ENCODE data around the gene TMBIM1.

TMBIM1 gene, protein sequence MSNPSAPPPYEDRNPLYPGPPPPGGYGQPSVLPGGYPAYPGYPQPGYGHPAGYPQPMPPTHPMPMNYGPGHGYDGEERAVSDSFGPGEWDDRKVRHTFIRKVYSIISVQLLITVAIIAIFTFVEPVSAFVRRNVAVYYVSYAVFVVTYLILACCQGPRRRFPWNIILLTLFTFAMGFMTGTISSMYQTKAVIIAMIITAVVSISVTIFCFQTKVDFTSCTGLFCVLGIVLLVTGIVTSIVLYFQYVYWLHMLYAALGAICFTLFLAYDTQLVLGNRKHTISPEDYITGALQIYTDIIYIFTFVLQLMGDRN

DNA sequence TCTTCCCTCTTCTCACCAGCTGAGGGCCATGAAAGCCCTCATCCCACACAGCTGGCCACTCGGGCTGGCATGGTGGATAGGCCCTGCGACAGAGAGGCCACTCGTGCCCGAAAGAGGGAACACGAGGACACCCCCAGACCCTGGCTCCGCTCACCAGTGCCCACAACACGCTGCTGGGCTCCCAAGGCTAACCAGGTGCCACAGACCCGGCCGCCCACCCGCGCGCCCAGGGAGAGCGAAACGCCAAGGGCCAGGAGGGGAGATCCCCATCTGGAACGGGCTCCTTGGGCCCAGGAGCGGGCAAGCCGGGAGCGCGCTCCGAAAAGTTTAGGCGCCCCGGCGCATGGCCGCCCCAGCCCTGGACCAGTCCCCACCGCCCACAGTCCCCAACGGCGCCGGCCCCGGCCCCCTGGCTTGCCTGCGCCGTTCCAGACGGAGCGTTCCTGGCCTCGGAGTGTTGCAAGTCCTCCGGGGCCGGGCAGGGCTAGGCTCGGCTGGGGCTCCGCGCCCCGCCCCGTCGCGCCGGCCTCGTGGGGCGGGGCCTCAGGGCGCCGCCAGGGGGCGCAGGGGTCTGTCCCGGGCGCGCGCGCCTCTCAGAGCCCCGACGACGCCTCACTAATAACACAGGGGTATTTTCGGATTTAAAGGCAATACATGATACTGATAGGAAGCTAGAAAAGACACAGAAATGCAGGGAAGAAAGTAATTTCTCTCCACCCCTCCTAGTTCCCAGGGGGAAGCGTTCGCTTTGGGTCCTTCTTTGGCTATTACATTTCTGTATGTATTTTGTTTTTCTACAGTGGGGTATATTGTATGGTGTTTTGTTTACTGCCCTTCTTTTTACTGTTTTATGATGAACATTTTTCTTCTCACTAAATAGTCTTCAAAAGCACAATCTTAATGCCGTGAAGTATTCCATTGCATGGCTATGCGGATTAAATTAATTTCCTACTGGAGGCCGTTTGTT, at the start of gene TMBIM1:
TMBIM1 (minus strand) TSS at position 456 of the 967 bp plus-strand sequence. CDS start 10,362 bp downstream, outside the sequence.
- peak; percentile 82 for DNase-seq (ENCODE audit: low read depth)

DNA sequence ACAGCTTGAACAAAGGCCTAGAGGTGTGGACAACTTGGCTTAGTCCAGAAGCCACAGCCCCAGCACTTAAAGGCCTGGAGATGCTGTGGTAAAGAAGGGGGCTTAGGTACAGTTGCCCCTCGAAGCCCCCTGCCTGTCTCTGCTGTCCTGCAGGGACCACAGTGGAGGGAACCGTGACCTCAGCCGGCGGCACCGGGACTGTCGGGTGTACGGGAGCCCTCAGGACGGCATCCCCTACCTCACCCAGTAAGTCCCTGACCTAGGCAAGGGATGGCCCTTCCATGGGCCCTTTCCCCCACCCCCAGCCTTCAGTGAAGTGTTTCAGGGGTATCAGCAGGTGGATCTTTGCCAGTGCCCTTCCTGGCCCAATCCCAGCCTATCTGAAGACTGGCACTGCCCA, 49.1 kb upstream of the TMBIM1 start:
- no peak for DNase-seq (ENCODE audit: low read depth)

DNA sequence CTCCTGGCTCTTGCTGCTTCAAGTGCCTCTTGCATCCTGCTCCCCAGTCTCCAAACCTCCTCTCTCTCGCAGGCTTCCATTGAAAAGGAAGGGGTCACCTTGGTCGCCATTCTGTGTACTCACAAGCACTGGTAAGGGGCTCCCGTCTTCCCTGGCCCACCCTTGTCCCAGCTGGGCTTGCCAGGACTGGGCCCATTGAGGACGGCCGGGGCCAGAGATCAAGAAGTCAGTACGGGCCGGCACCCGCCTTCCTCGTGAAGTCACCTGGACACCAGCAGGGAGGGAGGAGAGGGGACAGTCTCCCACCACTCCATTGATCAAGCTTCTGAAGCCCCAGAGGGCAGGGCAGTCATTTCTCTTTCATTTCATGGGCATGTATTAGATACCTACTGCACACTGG, 48.4 kb upstream of the TMBIM1 start:
- no peak for DNase-seq (ENCODE audit: low read depth)

DNA sequence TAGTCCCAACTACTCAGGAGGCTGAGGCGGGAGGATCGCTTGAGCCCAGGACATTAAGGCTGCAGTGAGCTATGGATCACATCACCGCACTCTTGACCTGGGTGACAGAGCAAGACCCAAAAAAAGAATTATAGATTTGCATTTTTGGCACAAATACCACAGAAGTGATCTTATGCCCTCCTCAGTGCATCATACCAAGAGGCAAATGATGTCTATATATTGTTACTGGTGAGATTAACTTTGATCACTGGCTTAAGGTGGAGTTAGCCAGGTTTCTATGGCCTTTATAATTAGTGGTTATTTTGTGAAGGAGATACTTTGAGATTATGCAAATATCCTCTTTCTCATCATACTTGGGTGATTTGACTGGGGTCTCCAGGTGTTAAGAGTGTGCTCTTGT, 42.2 kb upstream of the TMBIM1 start:
- DNase-seq (ENCODE audit: low read depth): no peak

DNA sequence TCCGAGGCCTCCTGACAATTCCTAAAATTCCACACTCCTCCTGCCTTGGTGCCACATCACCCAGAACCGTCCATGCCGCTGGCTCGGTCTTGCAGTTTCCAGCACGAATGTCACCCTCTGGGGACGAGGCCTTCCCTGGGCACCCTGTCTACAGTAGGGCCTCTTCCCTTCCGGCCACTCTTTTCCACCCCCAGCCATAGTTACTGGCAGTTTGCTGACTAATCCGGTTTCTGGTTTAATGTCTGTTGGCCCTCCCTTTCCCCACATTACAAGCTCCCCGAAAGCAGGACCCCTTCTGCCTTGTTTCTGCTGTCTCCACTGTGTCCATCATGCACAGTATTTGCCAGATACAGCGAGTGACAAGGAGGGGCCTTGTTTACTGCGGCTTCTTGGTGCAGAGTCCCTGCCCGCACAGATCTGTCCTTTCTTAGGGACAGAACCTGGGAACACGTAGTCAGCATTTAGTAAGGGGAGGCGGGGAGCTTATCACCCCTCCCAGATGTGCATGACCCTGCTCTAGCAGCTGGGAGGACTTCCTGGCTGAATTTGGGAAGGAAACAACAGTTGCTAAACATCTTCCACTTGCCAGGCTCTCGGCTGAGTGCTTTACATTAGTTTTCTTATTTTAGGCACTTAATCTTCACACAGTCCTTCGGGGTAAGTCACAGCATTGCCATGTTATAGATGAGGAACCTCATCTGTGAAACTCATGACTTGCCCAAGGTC, 40.8 kb upstream of the TMBIM1 start:
- no peak for DNase-seq (ENCODE audit: low read depth)

DNA sequence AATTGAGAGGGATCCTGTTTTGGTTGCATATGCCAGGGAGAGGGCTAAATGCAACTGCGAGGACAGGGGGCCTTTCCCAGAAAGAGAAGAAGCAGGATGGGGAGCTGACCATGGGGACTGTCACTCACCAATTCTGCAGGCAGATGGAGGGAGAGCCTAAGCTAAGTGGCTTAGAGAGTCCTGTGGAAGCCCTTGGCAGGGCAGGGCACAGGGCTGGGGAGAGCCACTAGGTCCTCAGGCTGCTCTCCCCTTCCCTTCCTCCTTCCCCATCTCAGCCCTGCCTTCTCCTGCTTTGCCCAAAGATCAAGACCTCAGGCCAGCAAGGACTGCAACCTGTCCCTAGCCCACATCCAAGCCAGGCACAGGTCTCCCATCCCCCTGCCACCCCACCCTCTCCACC, 40.0 kb upstream of the TMBIM1 start:
- no peak for DNase-seq (ENCODE audit: low read depth)

DNA sequence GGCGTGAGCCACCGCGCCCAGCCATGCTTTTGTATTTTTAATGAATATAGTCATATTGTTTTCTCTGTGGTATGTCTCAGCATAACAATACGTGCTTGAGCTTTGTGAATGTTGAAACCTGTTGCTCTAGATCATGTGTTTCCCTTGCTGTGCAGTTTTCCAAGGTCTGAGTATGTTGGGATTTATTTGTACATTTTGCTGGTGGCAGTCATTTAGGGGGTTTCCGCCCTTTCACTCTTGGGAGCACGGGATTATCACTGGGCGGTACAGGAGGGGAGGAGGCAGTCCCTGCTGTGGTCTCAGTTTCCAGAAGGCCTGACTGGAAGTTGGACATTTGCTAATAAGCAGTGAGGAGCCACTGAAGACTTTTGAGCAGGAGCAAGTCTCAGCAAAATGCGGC, 39.4 kb upstream of the TMBIM1 start:
- no peak for DNase-seq (ENCODE audit: low read depth)

DNA sequence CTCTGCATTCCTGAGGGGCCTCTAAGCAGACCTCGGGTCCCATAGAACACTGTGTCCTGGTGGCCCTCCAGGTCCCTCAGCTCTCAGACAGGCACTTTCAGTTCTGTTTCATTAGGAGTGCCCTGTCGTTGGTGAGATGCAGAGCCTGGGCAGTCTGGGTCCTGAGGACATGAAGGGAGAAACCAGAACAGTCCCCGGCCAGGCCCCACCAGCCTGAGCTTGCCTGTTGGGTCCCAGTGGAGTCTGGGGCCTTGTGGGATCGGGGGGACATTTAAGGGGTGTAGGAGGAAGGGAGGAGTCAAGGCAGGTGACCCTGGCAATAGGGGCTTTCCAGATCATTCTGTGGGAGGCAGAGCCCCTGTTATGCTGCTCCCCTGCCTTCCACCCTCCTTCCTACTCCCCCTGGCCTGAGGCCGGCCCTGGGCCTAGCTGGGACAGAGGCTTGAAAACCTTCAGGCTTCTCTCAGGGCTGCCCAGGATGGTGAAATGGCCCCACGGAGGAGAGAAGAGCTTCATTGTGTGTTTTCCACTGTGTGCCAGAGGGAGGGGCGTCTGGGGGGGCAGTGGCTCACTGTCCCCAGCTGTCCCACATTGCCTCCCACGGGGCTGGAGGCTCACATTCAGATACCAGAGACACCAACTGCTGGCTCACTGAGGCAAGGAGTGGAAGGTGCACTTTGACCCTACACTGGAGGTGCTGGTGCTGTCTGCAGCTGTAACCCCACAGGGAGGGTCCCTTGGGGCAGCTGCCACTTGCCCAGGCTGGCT, 37.7 kb upstream of the TMBIM1 start:
- DNase-seq (ENCODE audit: low read depth): no peak

DNA sequence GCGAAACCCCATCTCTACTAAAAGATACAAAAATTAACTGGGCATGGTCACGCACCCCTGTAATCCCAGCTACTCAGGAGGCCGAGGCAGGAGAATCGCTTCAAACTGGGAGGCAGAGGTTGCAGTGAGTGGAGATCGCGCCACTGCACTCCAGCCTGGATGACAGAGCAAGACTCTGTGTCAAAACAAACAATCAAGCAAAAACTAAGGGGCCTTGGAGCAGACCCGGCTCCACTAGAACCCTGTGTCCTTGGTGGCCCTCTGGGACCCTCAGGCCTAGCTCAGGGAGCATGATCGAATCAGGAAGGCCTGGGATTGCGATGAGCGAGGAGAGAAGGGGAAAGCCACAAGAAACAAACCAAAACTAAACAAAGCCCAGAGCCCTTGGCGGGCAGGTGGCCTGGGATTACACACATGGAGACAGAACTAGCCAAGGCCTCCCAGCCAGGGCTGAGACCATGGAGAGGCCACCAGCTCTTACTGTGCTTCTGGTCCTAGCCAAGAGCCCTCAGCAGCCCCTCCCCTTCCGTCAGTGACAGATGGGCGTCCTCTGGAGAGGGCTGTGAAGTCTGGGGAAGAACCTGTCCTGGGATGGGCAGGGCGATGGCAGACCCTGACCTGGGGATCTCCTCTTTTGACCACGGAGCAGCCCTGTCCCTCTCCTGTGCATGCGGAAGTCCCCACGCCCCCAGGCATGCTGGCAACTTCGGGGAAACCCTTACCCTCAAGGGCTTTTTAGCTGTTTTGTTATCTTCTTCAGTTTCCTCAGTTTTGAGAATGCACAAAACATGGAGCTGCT, 36.9 kb upstream of the TMBIM1 start:
- no peak for DNase-seq (ENCODE audit: low read depth)

DNA sequence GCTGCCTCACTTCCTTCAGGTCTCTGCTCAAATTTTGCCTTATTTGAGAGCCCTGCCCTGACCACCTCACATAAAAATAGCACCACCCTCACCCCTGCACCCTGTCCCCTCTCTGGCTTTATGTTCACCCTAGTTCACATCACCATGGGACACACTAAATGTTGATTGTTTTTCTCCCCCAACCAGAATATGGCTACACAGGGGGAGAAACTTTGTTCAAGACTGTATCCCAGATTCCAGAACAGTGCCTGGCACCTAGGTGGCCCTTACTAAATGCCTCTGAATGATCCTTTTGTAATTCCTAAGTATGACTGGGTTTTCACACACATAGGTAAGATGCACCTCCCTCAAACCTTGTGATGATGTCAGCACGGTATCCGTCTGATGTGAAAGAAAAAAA, 36.0 kb upstream of the TMBIM1 start:
- no peak for DNase-seq (ENCODE audit: low read depth)

DNA sequence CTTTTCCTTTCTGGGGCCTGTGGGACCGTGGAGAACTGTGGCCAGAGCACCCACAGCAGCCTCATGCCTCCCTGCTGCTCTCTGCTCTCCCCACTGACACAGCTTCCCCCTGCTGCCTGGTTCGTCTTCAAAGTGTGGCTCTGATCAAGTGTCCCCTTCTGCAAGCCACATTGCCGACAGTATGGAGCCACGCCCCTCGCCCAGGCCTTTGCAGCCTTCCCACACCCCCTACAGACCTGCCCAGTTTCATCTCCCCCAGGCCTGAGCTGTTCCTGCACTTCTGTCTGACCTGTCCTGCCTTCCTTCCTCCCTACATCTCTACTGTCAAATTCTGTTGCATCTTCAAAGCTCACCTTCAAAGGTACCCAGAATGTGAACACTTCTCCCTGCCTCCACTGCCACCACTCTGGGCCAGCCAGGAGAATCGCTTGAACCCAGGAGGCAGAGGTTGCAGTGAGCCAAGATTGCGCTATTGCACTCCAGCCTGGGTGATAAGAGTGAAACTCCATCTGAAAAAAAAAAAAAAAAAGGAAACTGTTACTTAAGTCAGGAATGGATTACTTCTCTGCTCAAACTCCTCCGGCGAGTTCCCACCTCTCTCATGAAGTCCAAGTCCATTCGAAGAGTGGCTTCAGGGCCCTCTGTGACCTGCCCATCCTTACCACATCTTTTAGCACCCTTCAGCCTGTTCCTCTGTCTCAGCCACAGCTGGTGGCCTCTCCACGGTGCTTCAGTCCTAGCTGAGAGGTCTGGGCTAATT, 35.3 kb upstream of the TMBIM1 start:
- DNase-seq (ENCODE audit: low read depth): no peak

DNA sequence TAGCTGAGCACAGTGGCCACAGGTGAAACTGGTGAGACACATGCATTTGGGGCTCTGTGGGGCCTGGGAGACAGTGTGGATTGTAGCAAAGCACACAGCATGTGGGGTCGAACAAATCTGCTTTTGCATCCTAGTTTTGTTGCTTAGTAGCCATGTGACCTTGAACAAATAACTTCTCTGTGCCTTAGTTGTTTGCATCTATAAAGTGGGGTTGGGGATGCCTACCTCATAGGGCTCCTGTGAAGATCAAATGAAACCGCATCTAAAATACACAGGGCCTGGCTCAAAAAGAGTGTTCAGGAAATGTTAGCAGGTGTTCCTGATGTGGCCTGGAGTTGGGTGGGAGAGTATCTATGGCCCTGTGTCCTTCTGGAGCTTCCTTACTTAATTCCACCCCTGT, 34.0 kb upstream of the TMBIM1 start:
- no peak for DNase-seq (ENCODE audit: low read depth)

DNA sequence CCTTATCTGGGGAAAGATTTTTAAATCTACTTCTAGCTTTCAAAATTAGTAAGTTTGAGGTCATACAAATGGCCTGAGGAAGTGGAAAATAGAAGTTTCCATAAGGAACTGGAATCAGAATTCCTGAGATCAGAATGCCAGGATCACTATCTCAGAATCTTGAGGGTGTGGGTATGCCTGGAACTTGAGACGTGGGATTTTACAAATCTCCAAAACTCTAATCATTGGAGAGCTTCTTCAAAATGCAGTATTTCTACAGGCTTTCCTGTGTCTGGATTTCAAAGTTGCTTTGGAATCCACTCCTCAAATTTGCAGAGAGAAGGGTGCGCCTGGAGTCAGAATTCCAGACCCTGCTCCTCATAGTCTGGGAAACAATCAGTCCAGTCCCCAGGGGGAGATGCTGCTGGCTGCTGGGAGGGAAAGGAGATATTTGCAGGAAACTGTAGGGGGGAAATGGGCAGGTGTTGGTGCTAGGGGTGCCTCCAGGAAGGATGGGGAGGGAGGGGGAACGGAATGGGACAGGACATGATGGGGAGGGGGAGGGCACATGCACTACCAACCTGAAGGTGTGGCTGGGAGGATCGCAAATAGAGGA, 33.4 kb upstream of the TMBIM1 start:
- DNase-seq (ENCODE audit: low read depth): no peak

DNA sequence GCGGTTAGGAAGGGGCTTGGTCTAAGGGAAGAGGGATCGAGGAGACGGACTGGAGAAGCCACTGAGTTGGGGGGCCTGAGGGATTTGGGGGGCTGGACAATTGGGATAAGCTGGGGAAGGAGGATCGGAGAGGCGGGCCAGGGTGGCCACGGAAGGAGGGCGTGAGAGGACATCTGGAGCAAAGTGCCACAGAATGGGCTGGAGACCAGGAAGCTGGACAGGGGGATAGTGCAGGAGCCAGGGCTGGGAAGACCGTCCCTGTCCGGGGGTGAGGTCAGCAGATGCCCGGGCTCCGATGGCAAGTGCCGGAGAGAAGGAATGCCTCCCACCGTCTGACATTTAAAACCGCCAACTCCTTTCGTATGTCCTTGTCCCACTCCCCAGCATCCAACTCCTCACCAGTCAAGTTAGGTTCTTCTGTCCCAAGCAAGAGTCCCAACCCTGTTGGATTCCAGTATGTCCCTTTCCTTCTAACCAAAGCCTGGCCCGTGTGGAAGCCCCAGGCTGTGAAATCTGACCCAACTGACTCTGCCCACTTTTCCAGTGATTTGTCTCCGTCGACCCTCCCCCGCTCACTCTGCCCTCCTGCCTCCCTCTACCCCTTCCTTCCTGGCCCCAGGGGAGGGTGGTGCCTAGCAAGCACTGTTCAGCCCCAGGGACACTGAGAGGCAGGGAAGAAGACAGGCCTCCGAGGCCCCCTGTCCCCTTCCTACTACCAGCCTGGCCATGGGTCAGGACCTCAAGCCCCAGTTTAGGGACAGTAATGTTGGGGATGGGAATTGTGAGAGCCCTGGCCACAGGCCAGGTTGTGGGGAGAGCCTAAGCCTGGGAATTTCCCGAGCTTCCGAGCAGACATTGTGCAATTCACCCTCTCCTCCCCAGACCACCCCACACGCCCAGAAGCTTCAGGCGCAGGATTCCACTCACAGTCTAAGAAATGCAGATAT, 31.5 kb upstream of the TMBIM1 start:
- DNase-seq (ENCODE audit: low read depth): no peak

DNA sequence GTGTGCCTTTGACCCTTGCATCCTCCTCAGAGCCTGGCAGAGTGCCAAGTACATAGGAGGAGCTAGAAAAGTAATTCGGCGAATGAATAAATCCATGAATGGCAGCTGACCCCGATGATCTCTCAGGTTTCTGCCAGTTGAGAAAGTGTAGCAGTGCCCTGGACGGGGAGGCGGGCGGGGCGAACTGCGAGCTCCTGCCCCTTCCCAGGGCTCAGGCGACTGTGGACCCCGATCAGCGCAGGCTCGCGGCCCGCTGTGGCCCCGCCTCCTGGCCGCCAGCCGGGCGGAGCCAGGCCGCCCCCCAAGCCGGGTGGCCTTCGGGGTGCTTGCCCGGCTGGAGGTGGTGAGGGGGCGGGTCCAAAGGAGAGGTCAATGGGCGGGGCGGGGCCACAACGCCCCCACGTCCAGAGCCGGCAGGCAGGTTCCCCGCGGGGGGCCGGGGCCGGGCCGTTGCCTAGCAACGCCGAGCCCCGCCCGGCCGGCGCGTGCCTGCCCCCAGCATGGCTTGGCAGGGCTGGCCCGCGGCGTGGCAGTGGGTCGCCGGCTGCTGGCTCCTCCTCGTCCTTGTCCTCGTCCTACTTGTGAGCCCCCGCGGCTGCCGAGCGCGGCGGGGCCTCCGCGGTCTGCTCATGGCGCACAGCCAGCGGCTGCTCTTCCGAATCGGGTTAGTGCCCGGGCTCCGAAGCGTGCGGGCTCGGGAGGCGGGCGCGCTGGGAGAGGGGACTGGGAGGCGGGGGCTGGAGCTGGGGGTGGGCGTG, 30.6 kb upstream of the TMBIM1 start:
- DNase-seq (ENCODE audit: low read depth): peak; percentile 37

DNA sequence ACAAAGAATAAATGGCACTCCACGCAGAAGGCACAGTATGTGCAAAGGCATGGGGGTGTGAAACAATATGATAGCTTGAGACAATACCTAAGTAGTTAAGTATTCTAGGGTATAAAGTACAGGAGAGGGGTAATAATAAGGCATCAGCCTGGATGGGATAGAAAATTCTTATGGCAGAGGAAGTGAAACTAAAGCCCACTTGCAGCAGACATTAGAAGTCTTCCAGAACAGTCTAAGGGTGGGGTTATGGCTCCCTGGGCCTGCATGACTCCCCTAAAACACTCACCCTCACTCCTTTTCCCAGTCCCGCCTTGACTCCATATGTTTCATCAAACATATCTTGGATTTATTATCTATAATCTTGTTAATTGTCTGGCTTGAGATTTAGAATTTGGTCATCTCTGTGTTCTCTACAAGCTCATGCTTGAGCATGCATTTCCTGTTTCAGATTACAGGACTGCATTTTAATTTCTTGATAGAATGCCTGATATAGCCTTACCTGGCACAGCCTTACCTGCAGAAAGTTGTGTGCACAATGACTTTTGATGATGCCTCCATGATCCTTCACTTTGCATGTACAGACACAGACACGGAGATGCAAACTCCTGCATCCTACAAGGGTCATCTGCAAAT, 28.5 kb upstream of the TMBIM1 start:
- DNase-seq (ENCODE audit: low read depth): no peak

DNA sequence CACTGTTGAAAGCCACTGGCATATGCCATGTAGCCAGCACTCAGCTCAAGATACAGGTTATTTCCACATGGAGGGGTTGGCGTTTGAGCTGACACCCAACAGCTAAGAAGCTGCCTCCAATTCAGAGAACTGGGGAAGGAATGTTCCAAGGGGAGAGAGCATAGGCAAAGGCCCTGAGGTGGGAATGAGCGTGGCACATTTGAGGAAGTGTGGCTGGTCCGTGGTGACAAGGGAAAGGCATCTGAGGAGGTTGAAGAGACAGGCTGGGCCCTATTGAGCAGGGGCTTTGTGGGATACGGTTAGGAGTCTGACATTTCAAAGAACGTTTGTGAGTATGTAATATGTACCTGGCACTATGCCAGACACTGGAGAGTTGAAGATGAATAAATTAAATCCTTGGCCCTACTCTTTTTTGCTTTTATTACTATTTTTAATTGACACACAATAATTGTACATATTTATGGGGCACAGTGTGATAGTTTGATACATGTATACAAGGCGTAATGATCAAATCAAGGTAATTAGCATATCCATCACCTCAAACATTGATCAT, 27.6 kb upstream of the TMBIM1 start:
- no peak for DNase-seq (ENCODE audit: low read depth)
